OCI-LY1 (cell line): Measurements from ENCODE around the gene SNRNP70.

ENCODE experiments used
- EZH2 ChIP-seq: fragments of 200-600 bp; sonication (generic), shearing (Covaris generic); IDR thresholded peaks from 2 replicates; pipeline ENCODE4 v1.8.0; 2017; ENCODE audit warnings: borderline replicate concordance, mixed run types, mild to moderate bottlenecking, antibody characterized with exemption, low read length, moderate library complexity, mixed read lengths
- TF ChIP-seq, protein P1 (sequence below): fragments of 200-600 bp; sonication (generic), shearing (Covaris generic); IDR thresholded peaks from 2 replicates; pipeline ENCODE4 v1.5.1; 2017; ENCODE audit warnings: mild to moderate bottlenecking, antibody characterized with exemption, low read length, moderate library complexity, mixed read lengths

GRCh38 chr19:49080392-49080791 lies 4.9 kb upstream of the SNRNP70 start:
- TF ChIP-seq, protein P1, sequence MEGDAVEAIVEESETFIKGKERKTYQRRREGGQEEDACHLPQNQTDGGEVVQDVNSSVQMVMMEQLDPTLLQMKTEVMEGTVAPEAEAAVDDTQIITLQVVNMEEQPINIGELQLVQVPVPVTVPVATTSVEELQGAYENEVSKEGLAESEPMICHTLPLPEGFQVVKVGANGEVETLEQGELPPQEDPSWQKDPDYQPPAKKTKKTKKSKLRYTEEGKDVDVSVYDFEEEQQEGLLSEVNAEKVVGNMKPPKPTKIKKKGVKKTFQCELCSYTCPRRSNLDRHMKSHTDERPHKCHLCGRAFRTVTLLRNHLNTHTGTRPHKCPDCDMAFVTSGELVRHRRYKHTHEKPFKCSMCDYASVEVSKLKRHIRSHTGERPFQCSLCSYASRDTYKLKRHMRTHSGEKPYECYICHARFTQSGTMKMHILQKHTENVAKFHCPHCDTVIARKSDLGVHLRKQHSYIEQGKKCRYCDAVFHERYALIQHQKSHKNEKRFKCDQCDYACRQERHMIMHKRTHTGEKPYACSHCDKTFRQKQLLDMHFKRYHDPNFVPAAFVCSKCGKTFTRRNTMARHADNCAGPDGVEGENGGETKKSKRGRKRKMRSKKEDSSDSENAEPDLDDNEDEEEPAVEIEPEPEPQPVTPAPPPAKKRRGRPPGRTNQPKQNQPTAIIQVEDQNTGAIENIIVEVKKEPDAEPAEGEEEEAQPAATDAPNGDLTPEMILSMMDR = no peak
- no peak for TF ChIP-seq EZH2
